AG04450 (cell line): ENCODE data around the gene PALM. TPM values are rescaled to one million over a fixed set of nuclear protein-coding genes. Genes with fewer than 3 reads are reported as not detected.
"Not testable (repeated sequence)": the region's sequence is repeated elsewhere in the genome, so short reads cannot be mapped to it uniquely, and the experiment has no call there.

Source experiments
- CTCF ChIA-PET: fragments of 300-600, 350-600 bp; formaldehyde crosslinking; extraction: SDS; loops from one replicate; lab custom pipeline; 2022; ENCODE audit warnings: antibody characterized with exemption, inconsistent platforms; lab: Charles Lee
- POLR2A ChIA-PET: fragments of 350-600 bp; formaldehyde crosslinking; extraction: SDS; loops from one replicate; lab custom pipeline; 2021; ENCODE audit warnings: antibody characterized with exemption, inconsistent platforms; lab: Yijun Ruan, JAX
- DNase-seq: peaks from one replicate; pipeline ENCODE4 v3.0.0-alpha.2; 2011; ENCODE audit warnings: low read depth, low spot score
- H3K27ac ChIP-seq: one replicate; pipeline ENCODE4 v1.5.1; 2012; ENCODE audit warnings: low read depth, low read length, control low read depth
- H3K27me3 ChIP-seq: one replicate; pipeline ENCODE4 v1.6.0; 2012; ENCODE audit warnings: low read length; ENCODE audit not compliant: control insufficient read depth, insufficient read depth
- H3K4me3 ChIP-seq: 2 replicates; pipeline ENCODE4 v1.5.1; 2011; ENCODE audit warnings: mild to moderate bottlenecking, low read depth, low read length, control low read depth
- H3K9me3 ChIP-seq: 2 replicates; pipeline ENCODE4 v1.5.1; 2012; ENCODE audit warnings: low read length; ENCODE audit not compliant: control insufficient read depth, insufficient read depth
- CTCF ChIP-seq: IDR thresholded peaks from 2 replicates; pipeline ENCODE4 v1.5.1; 2011; ENCODE audit warnings: low read depth, low read length, control low read depth, inconsistent platforms
- polyA plus RNA-seq: library from polyadenylated mRNA; depleted of rRNA; stranded (reverse); fragments of >200 nt; gene quantifications from 2 replicates; pipeline ENCODE4 v1.2.3, GENCODE V29; 2011

PALM gene
- polyA plus RNA-seq, 1 experiment, result 1.8 TPM

DNA sequence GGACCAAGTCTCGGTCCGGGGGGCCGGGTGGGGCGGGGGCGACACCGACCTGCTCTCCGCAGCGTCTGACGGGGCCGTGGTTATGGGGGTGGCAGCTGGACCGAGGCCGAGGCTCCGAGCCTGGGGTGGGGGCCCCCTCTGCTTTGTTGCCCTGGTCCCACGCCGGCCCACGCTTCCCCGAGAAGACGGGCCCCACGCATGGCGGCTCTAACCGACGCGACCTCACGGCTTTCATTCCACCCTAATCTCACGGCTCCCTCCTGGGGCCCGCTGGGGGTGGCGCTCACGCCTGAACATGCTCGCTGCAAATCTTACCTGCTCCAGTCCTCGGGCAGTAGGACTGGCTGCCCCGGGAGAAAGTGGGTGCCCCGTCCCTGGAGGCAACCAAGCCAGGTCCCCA is 27.4 kb downstream of the PALM start:
- CTCF ChIA-PET, result no interaction called here
- DNase-seq, result no peak
- no peaks in the 10 kb centered on the region; the same call in 1 of the 2 replicates for H3K9me3 ChIP-seq
- H3K27ac ChIP-seq, result no peak overlapping the region
- TF ChIP-seq CTCF, result no peak
- H3K27me3 ChIP-seq, result no peaks in the 10 kb centered on the region
- POLR2A ChIA-PET, result no interaction called here
- no peak overlapping the region for H3K4me3 ChIP-seq

GRCh38 chr19:737591-738093 is 28.9 kb downstream of the PALM start:
- ChIA-PET POLR2A (no interaction called here), CTCF (interaction anchor here (0.6 to 1.1 kb wide), 3 partner anchors 23 to 153 kb away, joined by 3 read pairs; no protein-coding TSS in a partner anchor)
- TF ChIP-seq CTCF, result peak; percentile 62
- DNase-seq, result no peak
- Histone ChIP-seq H3K4me3 (no peak overlapping the region), H3K9me3 (no peaks in the 10 kb centered on the region; the same call in 1 of the 2 replicates), H3K27me3 (no peaks in the 10 kb centered on the region), H3K27ac (no peak overlapping the region)

DNA sequence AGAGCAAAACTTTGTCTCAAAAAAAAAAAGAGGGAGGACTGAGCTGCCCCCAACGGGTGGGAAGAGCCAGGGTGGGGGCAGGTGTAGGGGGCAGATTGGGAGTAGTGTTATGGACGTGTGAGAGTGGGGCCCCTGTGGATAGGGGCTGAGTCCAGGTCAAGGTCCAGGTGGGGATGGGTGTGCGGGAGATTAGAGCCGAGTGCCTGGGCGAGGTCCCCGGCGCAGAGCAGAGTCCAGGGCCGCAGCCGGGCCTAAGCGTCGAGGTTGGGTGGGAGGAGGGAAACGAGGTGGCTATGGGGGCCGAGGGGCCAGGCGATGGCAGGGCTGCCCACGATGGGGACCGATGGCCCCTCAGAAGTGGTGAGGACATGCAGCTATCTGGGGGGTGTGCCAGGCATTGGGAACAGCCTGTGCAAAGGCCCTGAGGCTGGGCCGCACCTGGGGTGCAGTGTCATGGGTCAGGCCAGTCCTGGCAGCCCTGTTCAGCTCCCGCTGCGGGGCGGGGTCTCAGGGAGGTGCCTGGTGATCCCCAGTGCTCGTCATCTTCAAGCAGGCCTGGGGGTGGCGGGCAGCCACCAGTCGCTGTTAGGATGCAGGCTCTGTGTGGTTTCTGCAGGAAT is 29.9 kb downstream of the PALM start:
- Histone ChIP-seq H3K27me3 (no peaks in the 10 kb centered on the region), H3K27ac (no peak overlapping the region), H3K9me3 (peaks cover 10% of the 10 kb centered on the region), H3K4me3 (no peak overlapping the region)
- ChIA-PET POLR2A (no interaction called here), CTCF (interaction anchor here (0.6 to 1.1 kb wide), 2 partner anchors 24 to 173 kb away, joined by 3 to 4 read pairs; no protein-coding TSS in a partner anchor)
- no peak for DNase-seq
- TF ChIP-seq CTCF, result no peak

DNA sequence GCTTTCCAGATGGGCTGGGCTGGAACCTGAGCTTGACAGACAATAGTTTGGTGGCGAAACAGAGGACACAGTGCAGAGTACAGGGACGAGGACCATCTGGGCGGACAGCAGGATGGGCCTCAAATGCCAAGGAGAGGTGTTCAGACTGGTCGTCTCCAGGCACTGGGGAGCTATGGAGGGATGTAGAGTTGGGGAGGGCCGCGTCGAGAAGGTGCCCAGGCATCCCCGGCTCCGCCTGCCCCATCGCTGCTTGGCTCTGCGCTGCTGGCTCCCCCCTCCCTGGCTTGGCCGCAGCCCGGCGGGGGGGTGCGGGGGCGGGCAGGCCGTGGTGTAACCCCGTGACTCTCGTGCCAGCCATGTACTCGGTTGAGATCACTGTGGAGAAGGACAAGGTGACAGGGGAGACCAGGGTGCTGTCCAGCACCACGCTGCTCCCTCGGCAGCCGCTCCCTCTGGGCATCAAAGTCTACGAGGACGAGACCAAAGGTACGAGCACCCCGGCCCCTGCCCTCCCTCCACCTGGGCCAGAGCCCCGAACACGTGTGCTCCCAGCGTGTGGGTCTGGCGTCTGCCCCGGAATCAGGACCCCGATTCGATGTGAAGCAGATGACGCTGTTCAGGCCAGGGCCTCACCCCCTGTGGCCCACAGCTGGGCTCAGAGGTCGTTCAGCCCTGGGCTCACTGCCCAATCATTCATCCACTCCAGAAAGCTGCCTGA is 31.4 kb downstream of the PALM start:
- Histone ChIP-seq H3K27me3 (no peaks in the 10 kb centered on the region), H3K9me3 (peaks cover 23% of the 10 kb centered on the region), H3K4me3 (no peak overlapping the region), H3K27ac (no peak overlapping the region)
- CTCF ChIA-PET, result interaction anchor here (0.5 to 0.7 kb wide), 2 partner anchors 165 to 174 kb away, joined by 3 to 4 read pairs; no protein-coding TSS in a partner anchor
- no peak for TF ChIP-seq CTCF
- DNase-seq, result no peak
- POLR2A ChIA-PET, result no interaction called here

DNA sequence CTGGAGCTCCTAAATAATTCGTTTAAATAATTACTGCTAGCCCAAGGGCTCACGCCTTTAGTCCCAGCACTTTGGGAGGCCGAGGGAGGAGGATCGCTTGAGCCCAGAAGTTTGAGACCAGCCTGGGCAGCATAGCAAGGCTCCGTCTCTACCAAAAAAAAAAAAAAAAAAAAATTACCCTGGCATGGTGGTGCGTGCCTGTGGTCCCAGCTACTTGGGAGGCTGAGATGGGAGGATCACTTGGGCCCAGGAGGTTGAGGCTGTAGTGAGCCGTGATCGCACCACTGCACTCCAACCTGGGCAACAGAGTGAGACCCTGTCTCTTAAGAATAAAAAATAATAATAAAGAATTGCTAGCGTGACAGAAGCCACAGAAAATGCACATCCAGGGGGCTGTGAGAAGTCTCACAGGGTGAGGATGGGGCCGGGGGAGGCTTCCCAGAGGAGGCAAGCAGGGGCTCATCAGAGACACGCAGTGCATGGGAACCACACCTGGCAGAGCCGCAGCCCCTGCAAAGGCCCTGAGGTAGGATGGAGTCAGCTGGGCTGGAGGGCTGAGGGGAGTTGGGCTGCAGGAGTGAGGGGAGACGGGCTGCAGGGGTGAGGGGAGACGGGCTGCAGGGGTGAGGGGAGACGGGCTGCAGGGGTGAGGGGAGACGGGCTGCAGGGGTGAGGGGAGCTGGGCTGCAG is 32.2 kb downstream of the PALM start:
- H3K27ac ChIP-seq, POLR2A ChIA-PET, DNase-seq, H3K4me3 ChIP-seq, H3K27me3 ChIP-seq: not testable (repeated sequence)
- CTCF ChIA-PET, result interaction anchor here (0.7 kb wide), 1 partner anchor 174 kb away, joined by 4 read pairs; no protein-coding TSS in a partner anchor
- peaks cover 28% of the 10 kb centered on the region for H3K9me3 ChIP-seq
